Left lobe of liver (tissue), 2 donors: Measurements from ENCODE around the gene WDR90. TPM values are rescaled to one million over a fixed set of nuclear protein-coding genes. Genes with fewer than 3 reads are reported as not detected.
A peak's percentile ranks its signal among the peaks of the same experiment; 100 is the strongest.

ENCODE experiments used
- ATAC-seq: fragments of 200-7000 bp; cut with Tn5 transposase; one replicate; pipeline ENCODE4 v1.9.1; 2020; ENCODE audit warnings: mild to moderate bottlenecking, moderate library complexity
- DNase-seq: peaks from one replicate; pipeline ENCODE4 v3.0.0-alpha.2; 2020; ENCODE audit warnings: low spot score
- total RNA-seq: library from RNA; stranded (reverse); gene quantifications from one replicate; pipeline ENCODE4 v1.2.1, GENCODE V29; 2021
- donor health status: DM: no; HTN: no; CAD: no; lungs with moderate emphysema.
- donor health status: DM: no; HTN: yes; CAD: no.

WDR90 gene
- total RNA-seq, 1 donor from 2014 or later: 17.2 TPM

DNA sequence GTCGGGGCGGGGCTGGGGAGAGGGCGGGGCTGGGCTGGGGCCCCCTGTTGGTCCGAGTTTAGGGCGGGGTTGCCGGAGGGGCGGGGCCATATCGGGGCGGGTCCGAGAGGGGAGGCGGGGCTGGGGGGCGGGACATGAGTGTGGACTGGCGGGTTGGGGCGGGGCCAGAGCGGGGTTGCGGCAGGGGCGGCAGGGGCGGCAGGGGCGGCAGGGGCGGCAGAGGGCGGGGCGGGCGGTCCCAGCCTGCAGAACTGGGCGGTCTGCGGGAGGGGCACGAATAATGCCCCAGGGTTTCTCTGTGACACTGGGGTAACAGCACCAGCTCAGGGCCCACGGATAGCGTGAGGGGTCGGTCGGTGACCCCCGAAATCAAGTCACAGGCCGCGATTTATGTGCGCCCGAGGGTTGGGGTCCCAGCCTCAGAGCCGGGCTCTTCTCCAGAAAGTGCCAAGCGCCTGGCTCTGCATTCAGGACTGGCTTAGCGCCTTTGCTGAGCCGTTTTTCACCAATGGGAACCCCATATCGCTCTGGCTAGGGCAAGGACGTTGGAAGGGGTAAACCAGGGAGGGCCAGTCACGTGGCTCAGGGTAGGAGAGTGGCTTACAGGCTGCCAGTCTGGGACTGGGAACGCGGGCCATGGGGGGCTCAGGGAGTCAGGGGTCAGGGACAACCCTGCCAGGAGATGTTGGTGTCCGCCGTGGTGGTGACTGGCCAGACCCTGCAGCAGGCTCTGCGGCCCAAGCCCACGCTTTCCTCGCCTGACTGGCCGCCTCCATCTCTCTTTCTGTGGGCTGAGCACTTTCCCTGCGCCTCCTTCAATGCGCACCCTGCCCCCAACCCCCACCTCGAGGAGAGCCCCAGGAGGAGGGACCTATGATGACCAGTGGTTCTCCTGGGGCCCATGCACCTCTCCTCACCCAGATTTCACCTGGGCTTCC, 11.8 kb upstream of the WDR90 start:
- DNase-seq (no peak), ATAC-seq (peak; percentile 75)

DNA sequence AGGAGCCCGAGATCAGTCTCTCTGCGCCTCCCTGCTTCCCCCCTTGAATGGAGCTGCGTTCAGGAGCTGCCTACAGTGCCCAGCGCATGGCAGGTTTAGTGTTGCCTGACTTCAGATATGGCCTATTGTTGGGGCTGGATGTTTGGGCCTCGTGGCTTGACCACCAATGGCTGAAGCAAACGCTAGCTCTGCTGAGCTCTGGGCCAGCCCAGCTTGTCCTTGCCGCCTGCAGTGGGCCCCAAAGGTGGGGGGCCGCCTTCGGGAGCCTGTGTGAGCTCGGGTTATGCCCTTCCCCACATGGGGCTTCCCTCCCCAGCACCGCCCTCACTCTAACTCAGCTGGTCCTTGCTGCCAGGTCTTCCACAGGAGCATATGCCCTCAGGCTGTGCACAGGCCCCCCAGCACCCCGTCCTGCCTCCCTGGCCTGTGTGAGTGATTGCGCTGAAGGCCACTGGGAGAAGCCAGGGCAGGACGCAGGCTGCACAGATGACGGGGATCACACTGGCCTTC, 11.1 kb upstream of the WDR90 start:
- ATAC-seq: no peak

GRCh38 chr16:638836-639235, 10.3 kb upstream of the WDR90 start:
- no peak for DNase-seq
- no peak for ATAC-seq

More for the DNA sequence above, 11.1 kb upstream of the WDR90 start:
- DNase-seq: no peak

DNA sequence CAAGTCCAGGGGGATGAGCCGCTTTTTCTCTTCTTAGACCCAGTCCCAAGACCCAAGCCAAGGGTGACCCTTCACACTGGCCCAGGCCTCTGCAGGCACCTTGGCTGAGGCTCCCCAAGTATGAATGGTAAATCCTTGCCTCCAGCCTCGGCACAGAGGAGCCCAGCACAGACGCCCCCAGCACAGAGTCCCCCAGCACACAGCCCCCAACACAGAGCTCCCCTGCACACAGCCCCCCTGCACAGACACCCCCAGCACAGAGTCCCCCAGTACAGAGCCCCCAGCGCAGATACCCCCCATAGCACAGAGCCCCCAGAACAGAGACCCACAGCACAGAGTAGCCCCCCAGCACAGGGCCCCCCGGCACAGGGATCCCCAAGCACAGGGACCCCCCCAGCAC, 8.6 kb upstream of the WDR90 start:
- no peak for ATAC-seq
- no peak for DNase-seq

- peak; percentile 64 for ATAC-seq
- peak; percentile 95 for DNase-seq
Measured at GRCh38 chr16:641326-642188, 7.6 kb upstream of the WDR90 start, which contains the start of gene MCRIP2. TSS of gene MCRIP2 (plus strand) at chr16:641828. CDS start at chr16:641992, 164 bp downstream.

- ATAC-seq (peak; percentile 54), DNase-seq (peak; percentile 86)
Measured at GRCh38 chr16:642189-643049, 6.7 kb upstream of the WDR90 start.

- ATAC-seq (no peak), DNase-seq (no peak)
Measured at GRCh38 chr16:643050-643368, 6.2 kb upstream of the WDR90 start.

DNA sequence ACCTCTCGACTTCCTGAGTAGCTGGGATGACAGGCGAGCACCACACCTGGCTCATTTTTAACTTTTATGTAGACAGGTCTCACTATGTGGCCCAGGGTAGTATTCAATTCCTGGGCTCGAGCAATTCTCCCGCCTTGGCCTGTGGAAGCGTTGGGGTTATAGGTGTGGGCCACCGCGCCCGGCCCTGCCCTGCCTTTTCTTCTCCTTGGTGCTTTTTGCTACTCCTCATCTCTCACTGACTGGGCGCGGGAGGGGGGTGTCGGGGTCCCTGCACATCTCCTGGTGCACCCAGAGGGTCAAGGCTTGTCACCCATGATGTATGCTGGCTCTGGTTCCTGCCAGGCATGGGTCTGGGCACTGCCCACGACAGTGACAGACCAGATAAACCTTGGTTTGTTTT, 4.6 kb upstream of the WDR90 start:
- no peak for ATAC-seq
- DNase-seq: no peak

GRCh38 chr16:645852-646678, 3.1 kb upstream of the WDR90 start:
- DNase-seq (peak; percentile 93), ATAC-seq (peak; percentile 16)

DNA sequence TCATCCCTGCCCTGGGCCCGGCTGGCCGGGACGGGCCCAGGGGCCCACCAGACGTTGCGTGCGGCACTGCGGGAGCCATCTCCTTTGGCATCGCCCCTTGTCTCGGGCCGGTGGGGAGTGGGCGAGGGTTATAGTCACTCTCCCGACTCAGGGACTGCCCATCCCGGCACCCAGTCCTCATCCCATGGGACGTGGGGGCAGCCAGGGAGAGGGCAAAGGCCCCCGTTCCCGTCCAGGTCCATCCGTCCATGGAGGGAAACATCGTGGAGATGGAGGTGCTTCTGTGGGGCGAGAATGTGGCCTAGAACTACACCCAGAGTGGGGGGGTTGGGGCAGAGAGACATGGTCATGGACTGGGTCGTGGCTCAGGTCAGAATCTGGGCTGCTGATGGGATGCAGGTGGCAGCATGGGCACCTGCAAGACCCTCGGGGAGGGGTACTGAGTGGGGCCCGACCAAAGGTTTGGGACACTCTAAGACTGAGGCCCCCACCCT, 2.4 kb upstream of the WDR90 start:
- ATAC-seq (no peak), DNase-seq (no peak)

- DNase-seq (peak; percentile 89), ATAC-seq (peak; percentile 40)
Measured at GRCh38 chr16:647173-647902, 1.8 kb upstream of the WDR90 start.

GRCh38 chr16:648071-648780, 939 bp upstream of the WDR90 start:
- peak; percentile 96 for DNase-seq
- ATAC-seq: peak; percentile 60

- ATAC-seq: no peak
- no peak for DNase-seq
Measured at GRCh38 chr16:649631-650030, 466 bp downstream of the WDR90 start.

- ATAC-seq (no peak), DNase-seq (no peak)
Measured at GRCh38 chr16:651844-652243, 2.7 kb downstream of the WDR90 start.

DNA sequence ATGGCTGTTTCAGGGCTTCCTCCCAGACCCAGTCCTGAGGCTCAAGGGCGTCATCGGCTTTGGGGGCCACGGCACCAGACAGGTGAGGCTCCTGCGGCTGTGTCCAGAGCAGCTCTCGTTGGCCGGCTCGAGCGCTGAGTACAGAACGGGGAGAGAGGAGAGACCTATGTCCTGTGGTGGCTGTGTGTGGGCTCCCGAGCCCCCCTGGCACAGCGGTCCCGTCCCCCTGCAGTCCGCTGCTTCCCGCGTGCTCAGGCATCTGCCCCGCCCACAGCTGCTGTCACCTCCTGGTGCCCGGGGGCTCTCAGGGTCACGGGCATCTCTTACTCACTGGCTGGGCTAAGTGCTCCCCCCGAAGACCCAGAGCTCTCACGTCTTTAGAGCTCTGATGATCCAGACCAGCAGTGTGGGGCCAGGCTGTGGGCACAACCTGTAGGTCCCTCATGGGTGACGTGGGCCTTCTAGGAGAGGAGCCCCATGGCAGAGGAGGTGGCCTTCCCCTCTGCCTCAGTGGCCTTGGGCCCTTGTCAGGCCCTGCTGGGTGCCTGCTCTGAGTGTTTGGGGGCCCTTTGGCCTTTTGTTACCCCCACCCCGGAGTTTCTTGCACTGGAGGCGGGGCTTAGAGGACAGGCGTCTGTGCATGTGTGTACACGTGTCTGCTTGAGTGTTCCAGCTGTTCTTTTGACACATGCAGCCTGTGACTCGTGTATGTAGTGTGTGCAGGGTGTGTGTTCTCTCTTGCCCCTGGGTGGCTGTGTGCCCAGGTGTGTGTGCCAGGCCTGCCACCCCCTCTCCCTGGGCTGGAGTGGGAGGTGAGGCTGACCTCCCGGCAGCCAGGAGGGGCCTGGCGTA, 3.5 kb downstream of the WDR90 start:
- ATAC-seq (no peak), DNase-seq (no peak)

GRCh38 chr16:654034-654433, 4.9 kb downstream of the WDR90 start:
- ATAC-seq: no peak
- no peak for DNase-seq

GRCh38 chr16:657487-657886, 8.3 kb downstream of the WDR90 start:
- DNase-seq (no peak), ATAC-seq (no peak)
